GM10266 (cell line): ENCODE results near the gene BABAM1.

Source experiments
- DNase-seq: peaks from one replicate; pipeline ENCODE4 v3.0.0; 2012; ENCODE audit errors: extremely low spot score
- CTCF ChIP-seq: IDR thresholded peaks from 2 replicates; pipeline ENCODE4 v1.5.1; 2012; ENCODE audit warnings: mild to moderate bottlenecking, low read depth; ENCODE audit not compliant: control insufficient read depth, insufficient read depth; ENCODE audit errors: missing control alignments

BABAM1 gene

DNA sequence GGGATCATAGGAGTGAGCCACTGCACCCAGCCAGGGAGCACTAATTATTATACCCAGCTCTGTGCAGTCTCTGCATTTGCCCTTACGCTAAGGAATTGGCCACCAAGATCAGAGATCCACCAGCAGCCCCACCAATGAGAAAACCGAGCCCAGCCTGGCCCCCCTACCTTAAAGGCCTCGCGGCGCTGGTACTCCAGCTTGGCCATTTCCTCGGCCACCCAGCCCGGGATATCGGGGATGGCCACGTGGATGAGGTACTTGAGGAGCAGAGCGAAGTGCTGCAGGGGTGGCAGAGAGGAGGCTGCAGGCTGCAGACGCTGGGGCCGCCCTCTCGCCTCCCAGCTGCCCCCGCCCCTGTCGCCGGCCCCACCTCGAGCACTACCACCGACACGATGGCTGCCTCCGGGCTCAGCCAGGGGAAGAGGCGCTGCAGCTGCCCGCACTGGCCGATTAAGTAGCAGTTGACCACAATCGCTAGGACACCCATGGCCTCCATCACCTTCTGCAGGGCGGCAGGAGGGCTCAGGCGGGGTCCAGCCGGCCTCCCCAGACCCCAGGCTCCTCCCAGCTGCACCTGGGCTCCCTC lies 59.9 kb downstream of the BABAM1 start:
- TF ChIP-seq CTCF: no peak
- no peak for DNase-seq

DNA sequence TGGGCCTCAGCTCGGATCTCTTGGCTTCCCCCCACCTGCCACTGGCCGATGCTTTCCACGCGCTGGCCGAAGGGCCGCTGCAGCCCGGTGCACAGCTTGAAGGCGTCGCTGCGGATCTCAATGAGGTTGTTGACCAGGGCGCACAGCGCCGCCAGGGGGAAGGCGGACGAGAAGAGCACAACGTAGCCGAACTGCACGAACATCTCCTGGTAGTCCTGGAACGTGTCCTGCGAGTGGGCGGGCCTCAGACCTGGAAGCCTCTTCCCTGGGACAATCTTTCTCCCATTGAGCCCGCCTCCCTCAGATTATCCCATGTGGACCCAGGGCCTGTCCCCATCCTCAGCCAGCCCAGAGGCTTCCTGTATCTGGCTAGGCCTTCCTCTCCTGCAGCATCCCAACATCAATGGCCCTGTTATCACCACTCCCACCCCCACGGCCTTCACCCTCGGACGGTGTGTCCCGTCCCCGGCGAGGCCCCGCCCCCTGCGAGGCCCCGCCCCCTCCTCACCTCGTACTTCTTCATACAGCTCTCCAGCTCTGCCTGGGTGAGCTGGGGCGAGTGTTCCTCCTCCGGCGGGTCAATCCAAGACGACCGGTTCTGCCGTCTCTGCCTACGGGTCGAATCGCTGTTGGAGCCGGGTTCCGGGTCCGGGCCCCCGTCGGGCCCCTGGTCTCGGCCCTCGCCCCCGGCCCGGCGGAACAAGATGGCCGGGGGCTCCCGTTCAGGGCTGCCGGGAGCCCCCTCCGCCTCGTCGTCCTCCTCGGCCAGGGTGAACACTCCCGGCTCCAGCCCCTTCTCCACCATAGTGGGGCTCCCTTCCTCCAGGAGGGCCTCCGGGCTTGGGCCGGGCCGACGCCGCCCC lies 60.6 kb downstream of the BABAM1 start:
- DNase-seq: peak; percentile 87
- TF ChIP-seq CTCF: no peak
